ENCODE data around the gene ZMYM4. TPM values are rescaled to one million over a fixed set of nuclear protein-coding genes. Genes with fewer than 3 reads are reported as not detected.
"Not testable (repeated sequence)": the region's sequence is repeated elsewhere in the genome, so short reads cannot be mapped to it uniquely, and the experiment has no call there.

The ZMYM4 gene
- total RNA-seq, 1 donor from 2014 or later = 23.2 TPM

DNA sequence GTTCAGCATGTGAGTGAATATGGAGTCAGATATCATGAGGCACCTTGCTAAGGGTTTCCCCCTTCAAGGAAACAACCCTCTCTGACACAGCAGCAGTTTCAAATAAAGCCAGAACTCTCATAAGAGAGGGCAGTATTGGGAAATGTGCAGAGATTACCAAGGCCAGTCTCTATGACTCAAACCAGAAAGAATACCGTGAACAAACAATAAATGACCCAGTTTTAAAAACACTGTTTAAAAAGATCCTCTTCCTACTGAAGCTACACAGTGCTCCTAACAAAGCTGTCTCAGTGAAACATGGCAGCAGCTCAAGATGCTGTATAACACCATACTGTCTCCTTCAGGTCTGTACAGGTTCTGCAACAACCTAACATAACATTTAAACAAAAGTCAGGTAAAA is 186.1 kb downstream of the ZMYM4 start:
- peak; percentile 80 for ATAC-seq

GRCh38 chr1:35460796-35461195 is 192.3 kb downstream of the ZMYM4 start:
- ATAC-seq = no peak

DNA sequence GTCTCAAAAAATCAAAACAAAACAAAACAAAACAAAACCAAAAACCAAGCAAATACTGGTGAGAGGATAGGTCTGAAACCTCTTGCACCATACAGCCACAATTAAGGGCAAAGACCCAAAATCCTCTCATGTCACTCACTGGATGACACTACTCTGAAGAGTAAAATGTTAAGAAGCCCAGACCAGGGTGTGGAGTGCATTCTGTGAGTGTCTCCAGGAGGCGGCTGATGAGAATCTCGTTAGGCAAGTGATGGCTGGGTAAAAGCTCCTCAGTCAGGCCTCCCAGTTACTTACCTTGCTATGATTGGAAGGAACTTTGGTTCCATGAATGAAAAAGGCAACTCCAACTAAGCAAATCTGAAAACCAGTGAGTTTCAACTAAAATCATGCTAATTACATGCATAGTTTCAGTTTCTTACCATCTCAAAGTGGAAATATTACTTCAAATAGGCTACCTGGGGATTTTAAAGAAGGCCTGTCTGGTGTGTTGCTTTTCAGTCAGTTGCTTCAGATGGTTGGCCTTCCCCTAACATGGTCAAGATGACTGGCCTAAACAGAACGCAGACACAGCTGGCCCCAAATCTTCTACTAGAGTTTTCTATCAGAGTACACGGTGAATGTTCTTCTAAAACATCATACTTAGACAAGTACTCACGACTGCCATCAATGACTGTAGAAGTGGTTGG is 193.6 kb downstream of the ZMYM4 start:
- ATAC-seq = no peak

DNA sequence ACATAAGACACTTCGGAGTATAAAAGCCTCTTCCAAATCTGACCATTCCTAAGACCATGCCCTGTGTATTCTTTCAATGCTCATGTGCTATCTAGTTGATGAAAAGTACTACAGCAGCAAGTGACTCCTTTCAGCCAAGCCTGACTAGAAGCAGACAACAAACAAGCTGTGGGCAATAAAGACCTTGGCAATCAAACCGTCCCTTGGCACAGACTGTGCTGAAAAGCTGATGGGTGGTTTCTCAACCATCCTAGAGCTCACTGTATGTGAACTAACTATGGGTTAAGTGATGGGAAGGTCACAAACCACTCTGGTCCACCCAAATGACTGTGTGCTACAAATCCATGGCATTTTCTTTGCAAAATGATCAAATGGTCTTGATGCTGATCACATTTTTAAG is 194.7 kb downstream of the ZMYM4 start:
- ATAC-seq = no peak

DNA sequence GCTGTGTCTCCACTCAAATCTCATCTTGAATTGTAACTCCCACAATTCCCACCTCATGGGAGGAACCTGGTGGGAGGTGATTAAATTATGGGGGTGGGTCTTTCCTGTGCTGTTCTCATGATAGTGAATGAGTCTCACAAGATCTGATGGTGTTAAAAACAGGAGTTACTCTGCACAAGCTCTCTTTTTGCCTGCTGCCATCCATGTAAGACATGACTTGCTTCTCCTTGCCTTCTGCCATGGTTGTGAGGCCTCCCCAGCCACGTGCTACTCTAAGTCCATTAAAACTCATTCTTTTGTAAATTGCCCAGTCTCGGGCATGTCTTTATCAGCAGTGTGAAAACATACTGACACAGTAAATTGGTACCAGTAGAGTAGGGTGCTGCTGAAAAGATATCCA is 195.2 kb downstream of the ZMYM4 start:
- not testable (repeated sequence) for ATAC-seq

- no peak for ATAC-seq
Observed at GRCh38 chr1:35466120-35466519, 197.6 kb downstream of the ZMYM4 start.

- ATAC-seq = no peak
Observed at GRCh38 chr1:35470977-35471613, 202.6 kb downstream of the ZMYM4 start.

Other genes starting within 250 kb of the ZMYM4 start
- 14.9 TPM for gene ZMYM6, start 236.8 kb upstream of the ZMYM4 start, total RNA-seq
- gene ZMYM1, start 189.3 kb upstream of the ZMYM4 start, total RNA-seq = 17.5 TPM
- gene SFPQ, start 75.6 kb upstream of the ZMYM4 start, total RNA-seq = 116 TPM